ENCODE results near the gene KLF3.

- TF ChIP-seq CTCF (IDR thresholded peaks at IDR 0.05), result no peak
- peak; percentile 15 to 42 (median 33) for TF ChIP-seq POLR2A (IDR thresholded peaks at IDR 0.05)
Observed at GRCh38 chr4:38663090-38663800, 754 bp upstream of the KLF3 start.
